Keratinocyte (primary cell): Measurements from ENCODE around the gene STYX.

Experiments
- EZH2 ChIP-seq: IDR thresholded peaks from one replicate; pipeline ENCODE4 v1.6.1; 2012; ENCODE audit warnings: inconsistent platforms, mild to moderate bottlenecking, low read length, moderate library complexity
- TF ChIP-seq, protein P1 (sequence below), 3 experiments: IDR thresholded peaks in 1 of 3; conservative IDR thresholded peaks in 1 of 3; optimal IDR thresholded peaks in 1 of 3; 2 replicates in 2 of 3; 3 replicates in 1 of 3; pipeline versions ENCODE3 to v1.5.1; 2011; ENCODE audit warnings: low read length in 3 of 3, mild to moderate bottlenecking in 3 of 3, moderate library complexity in 2 of 3, control low read depth in 1 of 3, inconsistent platforms in 1 of 3; ENCODE audit not compliant: insufficient read depth in 2 of 3; ENCODE audit errors: extremely low read depth in 1 of 3

- TF ChIP-seq, protein P1, sequence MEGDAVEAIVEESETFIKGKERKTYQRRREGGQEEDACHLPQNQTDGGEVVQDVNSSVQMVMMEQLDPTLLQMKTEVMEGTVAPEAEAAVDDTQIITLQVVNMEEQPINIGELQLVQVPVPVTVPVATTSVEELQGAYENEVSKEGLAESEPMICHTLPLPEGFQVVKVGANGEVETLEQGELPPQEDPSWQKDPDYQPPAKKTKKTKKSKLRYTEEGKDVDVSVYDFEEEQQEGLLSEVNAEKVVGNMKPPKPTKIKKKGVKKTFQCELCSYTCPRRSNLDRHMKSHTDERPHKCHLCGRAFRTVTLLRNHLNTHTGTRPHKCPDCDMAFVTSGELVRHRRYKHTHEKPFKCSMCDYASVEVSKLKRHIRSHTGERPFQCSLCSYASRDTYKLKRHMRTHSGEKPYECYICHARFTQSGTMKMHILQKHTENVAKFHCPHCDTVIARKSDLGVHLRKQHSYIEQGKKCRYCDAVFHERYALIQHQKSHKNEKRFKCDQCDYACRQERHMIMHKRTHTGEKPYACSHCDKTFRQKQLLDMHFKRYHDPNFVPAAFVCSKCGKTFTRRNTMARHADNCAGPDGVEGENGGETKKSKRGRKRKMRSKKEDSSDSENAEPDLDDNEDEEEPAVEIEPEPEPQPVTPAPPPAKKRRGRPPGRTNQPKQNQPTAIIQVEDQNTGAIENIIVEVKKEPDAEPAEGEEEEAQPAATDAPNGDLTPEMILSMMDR (optimal IDR thresholded peaks at IDR 0.05 in 1 of 3, IDR thresholded peaks at IDR 0.05 in 1 of 3, conservative IDR thresholded peaks at IDR 0.05 in 1 of 3; ENCODE audit: extremely low read depth in 1 of 3, insufficient read depth in 2 of 3, low read length in 3 of 3), result no peak
- TF ChIP-seq EZH2, result no peak
These were observed 29.2 kb upstream of the STYX start for GRCh38 chr14:52700701-52701172.
